Stimulated activated CD8-positive, alpha-beta memory T cell treated with anti-CD3 and anti-CD28 coated beads, Interleukin-2, amount 100 ng/mL, for 1 hour (primary cell): Measurements from ENCODE around the gene VWA7.
"Not testable (repeated sequence)": the region's sequence is repeated elsewhere in the genome, so short reads cannot be mapped to it uniquely, and the experiment has no call there.

Experiments used
- DNase-seq, 2 donors: peaks; one replicate each; pipeline ENCODE4 v3.0.0-alpha.2; 2020; ENCODE audit warnings: low read depth in 2 of 2

The VWA7 gene, protein sequence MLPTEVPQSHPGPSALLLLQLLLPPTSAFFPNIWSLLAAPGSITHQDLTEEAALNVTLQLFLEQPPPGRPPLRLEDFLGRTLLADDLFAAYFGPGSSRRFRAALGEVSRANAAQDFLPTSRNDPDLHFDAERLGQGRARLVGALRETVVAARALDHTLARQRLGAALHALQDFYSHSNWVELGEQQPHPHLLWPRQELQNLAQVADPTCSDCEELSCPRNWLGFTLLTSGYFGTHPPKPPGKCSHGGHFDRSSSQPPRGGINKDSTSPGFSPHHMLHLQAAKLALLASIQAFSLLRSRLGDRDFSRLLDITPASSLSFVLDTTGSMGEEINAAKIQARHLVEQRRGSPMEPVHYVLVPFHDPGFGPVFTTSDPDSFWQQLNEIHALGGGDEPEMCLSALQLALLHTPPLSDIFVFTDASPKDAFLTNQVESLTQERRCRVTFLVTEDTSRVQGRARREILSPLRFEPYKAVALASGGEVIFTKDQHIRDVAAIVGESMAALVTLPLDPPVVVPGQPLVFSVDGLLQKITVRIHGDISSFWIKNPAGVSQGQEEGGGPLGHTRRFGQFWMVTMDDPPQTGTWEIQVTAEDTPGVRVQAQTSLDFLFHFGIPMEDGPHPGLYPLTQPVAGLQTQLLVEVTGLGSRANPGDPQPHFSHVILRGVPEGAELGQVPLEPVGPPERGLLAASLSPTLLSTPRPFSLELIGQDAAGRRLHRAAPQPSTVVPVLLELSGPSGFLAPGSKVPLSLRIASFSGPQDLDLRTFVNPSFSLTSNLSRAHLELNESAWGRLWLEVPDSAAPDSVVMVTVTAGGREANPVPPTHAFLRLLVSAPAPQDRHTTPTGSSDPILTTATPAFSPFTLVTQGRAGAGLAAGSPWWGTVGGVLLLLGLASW

DNA sequence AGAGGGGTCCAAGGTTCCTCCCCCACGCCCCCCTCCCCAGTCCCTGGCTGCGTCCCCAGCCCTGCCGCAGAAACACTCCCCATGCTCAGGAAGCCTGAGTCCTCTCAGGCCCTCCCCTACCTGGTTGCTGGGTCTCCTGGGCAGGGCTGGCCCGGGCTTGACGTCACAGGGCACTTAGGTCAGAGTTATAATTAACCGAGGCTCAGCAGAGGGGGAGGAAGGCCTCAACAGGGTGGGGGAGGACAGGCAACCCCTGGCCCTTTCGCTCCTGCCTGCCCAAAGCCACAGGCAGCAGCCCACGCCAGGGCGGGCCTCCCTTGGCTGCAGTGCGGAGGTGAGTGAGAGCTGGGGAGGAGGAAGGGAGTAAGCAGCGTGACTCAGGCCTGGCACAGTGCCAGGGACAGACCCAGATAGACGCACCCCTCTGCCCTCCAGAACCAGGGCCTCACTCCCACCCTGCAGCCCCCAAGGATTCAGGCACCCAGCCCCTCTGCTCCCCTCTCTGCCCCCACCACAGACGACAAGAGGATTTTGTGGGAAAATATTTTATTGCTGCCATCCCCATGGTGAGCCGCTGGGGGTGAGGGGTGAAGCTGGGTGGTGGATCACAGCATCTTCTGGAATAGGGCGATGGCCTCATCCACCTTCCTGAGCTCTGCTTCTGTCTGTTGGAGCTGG lies at the start of gene VWA7:
VWA7 (minus strand) TSS at position 340 of the 678 bp plus-strand sequence. CDS start 549 bp downstream, outside the sequence.
- DNase-seq, result peak in 1 of 2 donors; percentile 57

DNA sequence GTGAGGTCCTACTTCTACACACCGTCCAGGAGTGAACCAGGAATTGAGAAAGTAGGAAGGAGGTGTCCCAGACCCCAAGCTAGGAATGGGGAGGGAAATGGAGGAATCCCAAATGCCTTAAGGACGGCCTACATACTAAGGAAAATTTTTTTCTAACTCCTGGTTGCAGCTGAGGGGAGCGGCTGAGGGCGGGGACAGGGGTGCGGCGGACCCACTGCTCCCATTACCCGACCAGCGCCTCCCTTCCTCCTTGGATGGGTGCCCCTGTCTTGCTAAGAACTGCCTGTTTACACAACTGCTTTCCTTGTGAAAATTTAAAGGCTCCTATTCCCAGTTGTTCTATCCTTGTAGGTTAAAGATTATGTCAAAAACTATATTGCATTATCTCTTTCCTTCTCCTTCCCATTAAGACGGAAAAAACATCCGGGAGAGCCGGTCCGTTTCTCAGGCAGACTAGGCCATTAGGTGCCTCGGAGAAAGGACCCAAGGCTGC lies 49.7 kb upstream of the VWA7 start:
- no peak for DNase-seq

DNA sequence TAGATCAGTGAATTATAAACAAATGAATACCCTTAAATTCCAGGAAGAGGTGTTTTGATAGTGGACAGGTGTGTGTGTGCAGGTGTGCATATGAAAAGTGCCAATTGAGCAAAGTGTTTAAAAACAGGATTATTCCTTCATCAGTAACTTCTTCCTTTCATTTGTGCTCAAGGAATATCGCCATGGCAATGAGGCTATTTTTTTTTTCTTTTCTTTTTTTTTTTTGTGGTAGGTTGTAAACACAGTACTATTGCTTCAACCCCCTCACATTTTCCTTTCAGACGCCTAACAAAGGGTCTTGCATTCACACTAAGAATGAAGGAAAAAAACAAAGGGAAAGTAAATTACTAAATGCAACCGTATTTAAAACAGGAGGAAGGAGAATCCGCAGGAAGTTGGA lies 48.4 kb upstream of the VWA7 start:
- no peak for DNase-seq

DNA sequence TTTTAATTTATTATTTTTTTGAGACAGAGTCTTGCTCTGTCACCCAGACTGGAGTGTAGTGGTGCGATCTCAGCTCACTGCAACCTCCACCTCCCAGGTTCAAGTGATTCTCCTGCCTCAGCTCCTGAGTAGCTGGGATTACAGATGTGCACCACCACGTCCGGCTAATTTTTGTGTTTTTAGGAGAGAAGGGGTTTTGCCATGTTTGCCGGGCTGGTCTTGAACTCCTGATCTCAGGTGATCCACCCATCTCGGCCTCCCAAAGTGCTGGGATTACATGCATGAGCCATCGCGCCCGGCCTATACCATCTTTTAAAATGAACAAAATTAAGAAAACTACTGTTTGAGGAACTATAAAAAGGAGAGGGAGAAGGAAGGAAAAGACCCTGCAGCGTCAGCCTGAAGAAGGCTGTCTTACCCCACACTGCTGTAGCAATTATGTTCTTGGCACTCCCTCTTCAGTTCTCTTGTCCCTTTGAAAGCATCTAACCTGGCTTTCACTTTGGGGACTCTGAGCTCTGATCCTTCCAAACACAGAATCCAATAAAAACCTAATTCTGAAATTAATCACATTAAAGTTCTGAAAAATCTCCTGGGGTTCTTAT lies 46.6 kb upstream of the VWA7 start:
- DNase-seq, result not testable (repeated sequence)

DNA sequence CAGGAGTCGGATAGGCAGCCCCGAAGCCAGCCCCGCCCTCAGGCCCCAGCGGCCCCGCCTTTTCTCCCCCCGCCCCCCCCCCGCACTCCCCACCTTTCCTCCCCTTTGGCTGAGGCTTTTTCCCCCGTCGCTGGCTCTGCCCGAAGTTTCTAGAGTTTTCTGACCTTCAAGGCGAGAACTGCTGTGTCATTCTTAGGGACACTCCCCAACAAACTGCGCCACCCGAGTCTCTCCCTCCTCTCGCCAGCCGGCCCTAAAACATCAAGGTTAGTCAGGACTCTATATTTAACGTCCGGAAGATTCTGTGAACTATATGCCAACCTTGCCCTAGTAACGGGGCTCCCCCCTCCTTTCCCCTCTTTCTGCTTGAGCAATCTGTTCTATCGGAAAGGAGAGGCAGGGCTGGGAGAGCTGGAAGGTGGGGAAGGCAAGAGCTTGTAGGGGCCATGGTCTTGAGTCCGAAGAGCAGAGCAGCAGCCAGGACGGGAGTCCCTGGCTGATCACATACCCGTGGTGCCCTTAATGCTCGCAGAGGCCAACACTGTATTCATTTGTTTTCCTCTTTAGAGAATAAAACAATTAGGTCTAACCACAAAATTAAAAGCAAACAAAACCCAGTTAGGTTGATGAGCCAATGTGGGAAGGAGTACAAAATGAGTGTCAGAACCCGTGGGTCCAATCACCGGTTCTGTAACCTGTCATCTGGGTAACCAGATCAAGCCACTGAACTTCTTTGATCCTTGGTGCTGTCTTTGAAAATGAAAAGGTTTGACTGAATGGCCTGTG lies 45.1 kb upstream of the VWA7 start:
- DNase-seq, result peak; percentile 39 to 42

DNA sequence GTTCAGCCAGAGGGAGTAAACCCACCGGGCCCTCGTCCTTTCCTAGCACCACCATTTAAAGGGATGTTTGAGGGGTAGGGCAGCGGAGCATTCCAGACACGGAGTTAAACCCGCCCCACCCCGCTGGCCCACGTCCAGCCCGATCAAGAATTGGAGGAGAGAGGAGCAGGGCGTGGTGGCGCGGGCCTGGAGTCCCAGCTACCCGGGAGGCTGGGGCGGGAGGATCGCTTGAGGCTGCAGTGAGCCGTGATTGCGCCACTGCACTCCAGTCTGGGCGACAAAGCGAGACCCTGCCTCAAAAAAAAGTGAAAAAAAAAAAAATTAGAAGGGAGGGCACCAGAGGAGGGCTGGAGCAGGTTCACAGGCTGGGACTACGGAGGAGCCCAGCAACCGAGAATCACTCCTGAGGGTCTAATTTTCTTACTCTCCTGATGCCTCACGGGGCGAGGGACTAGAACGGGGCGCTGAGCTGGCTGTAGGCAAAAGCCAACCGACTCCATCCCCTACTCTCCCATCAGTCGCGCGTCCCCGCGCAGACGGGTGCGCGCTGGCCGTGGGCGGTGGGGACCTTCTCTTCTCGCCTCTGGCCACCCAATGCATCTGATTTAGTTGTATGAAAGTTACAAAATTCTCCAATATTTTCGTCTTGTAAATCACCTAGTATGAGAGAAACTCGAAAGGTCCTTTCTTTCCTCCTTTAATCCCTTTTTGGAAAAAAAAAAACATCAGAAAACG lies 44.3 kb upstream of the VWA7 start:
- DNase-seq, result peak in 1 of 2 donors; percentile 32

- DNase-seq, result not testable (repeated sequence)
Measured at GRCh38 chr6:31820399-31820798, 43.3 kb upstream of the VWA7 start.

DNA sequence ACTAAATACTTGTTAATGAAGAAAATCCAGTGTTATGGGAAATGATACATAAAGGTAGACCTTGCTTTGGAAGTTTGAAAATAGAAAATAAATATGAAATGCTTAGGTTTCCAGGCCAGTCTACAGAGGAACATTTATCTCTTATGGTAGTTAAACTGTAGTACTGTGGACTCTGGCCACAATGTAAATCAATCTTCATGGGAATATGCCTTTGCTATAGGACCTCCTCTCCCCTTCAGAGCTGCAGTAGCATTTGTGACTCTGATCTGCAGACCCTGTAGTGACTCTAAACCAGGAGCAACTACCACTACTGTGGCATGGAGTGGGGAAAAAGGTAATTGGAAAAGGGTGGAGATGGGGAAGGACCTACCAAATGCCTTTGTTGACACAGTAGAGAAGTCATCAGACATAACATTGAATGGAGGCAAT lies 42.8 kb upstream of the VWA7 start:
- no peak for DNase-seq

GRCh38 chr6:31817929-31818511 lies 40.9 kb upstream of the VWA7 start:
- DNase-seq, result not testable (repeated sequence)

- not testable (repeated sequence) for DNase-seq
Measured at GRCh38 chr6:31817133-31817928, 40.2 kb upstream of the VWA7 start.

- peak; percentile 44 to 53 for DNase-seq
Measured at GRCh38 chr6:31815025-31815838, 38.1 kb upstream of the VWA7 start, which contains the start of the genes HSPA1A and HSPA1L. Gene HSPA1A, plus strand, starts transcription at chr6:31815543. Its CDS starts 214 bp downstream, at chr6:31815757. Gene HSPA1L, minus strand, starts transcription at chr6:31815283. Its CDS starts 3,311 bp downstream, at chr6:31811972.

DNA sequence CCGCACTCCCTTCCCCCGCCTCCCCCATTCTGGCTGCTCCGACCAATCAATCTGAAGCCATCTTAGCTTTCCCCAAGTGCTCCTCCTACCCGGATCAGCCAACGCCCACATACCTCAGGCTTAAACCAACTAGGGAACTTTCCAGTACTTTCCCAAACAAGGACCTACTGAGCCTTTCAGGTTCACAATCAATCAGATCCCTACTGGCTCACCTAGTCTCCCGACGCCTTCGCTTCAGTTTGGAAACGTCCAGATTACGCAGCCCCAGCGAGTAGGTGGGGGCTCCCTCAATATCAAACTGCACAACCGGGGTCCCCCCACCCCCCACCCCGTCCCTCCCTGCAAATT lies 37.5 kb upstream of the VWA7 start:
- peak in 1 of 2 donors; percentile 51 for DNase-seq

GRCh38 chr6:31813465-31813849 lies 36.3 kb upstream of the VWA7 start:
- DNase-seq, result no peak

GRCh38 chr6:31811645-31812044 lies 34.5 kb upstream of the VWA7 start:
- no peak for DNase-seq

DNA sequence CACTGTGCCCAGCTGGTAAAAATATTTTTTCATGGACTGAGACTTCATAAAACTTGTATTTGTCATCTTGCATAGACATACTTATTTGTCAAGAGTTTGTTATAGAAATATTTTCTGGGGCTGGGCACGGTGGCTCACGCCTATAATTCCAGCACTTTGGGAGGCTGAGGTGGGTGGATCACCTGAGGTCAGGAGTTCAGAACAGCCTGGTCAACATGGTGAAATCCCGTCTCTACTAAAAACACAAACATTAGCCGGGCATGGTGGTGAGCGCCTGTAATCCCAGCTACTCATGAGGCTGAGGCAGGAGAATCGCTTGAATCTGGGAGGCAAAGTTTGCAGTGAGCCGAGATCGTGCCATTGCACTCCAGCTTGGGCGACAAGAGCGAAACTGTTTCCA lies 31.5 kb upstream of the VWA7 start:
- DNase-seq, result not testable (repeated sequence)

GRCh38 chr6:31806470-31807272 lies 29.5 kb upstream of the VWA7 start, which contains the start of gene LSM2:
Gene LSM2, minus strand, starts transcription at chr6:31806966. Its CDS starts 209 bp downstream, at chr6:31806757.
- DNase-seq, result peak; percentile 91 to 95
